HEK293 (cell line): ENCODE measurements around the gene EXOC3.

Source experiments
- CTCF ChIA-PET: fragments of 350-600 bp; formaldehyde crosslinking; extraction: SDS; loops from one replicate; lab custom pipeline; 2021; ENCODE audit warnings: antibody characterized with exemption; lab: Yijun Ruan, JAX
- POLR2A ChIA-PET: fragments of 300-600 bp; formaldehyde crosslinking; extraction: SDS; loops from one replicate; lab custom pipeline; 2020; ENCODE audit warnings: antibody characterized with exemption, inconsistent platforms; lab: Yijun Ruan, JAX
- H3K27ac ChIP-seq: fragments of 200-500 bp; sonication (Bioruptor generic); 2 replicates; pipeline ENCODE4 v1.5.1; 2014; ENCODE audit warnings: low read depth, low read length, control low read depth, inconsistent platforms; ENCODE audit errors: extremely low read depth
- H3K36me3 ChIP-seq, 2 experiments: fragments of 200-500 bp in 1 of 2; sonication (Bioruptor generic) in 1 of 2; 1 replicate in 1 of 2; 2 replicates in 1 of 2; pipeline ENCODE4 v1.5.1; 2014 to 2017; ENCODE audit warnings: inconsistent platforms in 2 of 2, low read length in 2 of 2; ENCODE audit not compliant: control insufficient read depth in 2 of 2, insufficient read depth in 1 of 2
- H3K4me1 ChIP-seq: fragments of 200-500 bp; sonication (Bioruptor generic); 2 replicates; pipeline ENCODE4 v1.5.1; 2014; ENCODE audit warnings: mild to moderate bottlenecking, low read length, inconsistent platforms; ENCODE audit not compliant: control insufficient read depth, insufficient read depth
- H3K4me3 ChIP-seq: 2 replicates; pipeline ENCODE4 v1.5.1; 2011; ENCODE audit warnings: low read depth, mild to moderate bottlenecking, control low read depth, low read length, moderate library complexity
- H3K9me3 ChIP-seq: fragments of 200-500 bp; sonication (Bioruptor generic); 2 replicates; pipeline ENCODE4 v1.5.1; 2014; ENCODE audit warnings: low read depth, low read length, inconsistent platforms; ENCODE audit not compliant: control insufficient read depth, insufficient read depth
- SETDB1 ChIP-seq: IDR thresholded peaks from one replicate; pipeline ENCODE4 v1.6.1; 2017; ENCODE audit warnings: mild to moderate bottlenecking, low read length, moderate library complexity, mixed read lengths; ENCODE audit not compliant: insufficient read length
- TCF7L2 ChIP-seq: IDR thresholded peaks from 2 replicates; pipeline ENCODE4 v1.6.1; 2011; ENCODE audit warnings: low read depth, mild to moderate bottlenecking, inconsistent platforms, low read length, moderate library complexity, borderline replicate concordance
- ZBTB49 ChIP-seq: fragments of 450-650 bp; formaldehyde crosslinking; IDR thresholded peaks from 2 replicates; pipeline ENCODE4 v1.5.1; 2016; ENCODE audit warnings: missing biosample characterization, missing genetic modification characterization, low read depth
- ZNF221 ChIP-seq: fragments of 450-650 bp; formaldehyde crosslinking; IDR thresholded peaks from 2 replicates; pipeline ENCODE4 v1.5.1; 2017; ENCODE audit warnings: missing biosample characterization, missing genetic modification characterization, borderline replicate concordance
- ZNF398 ChIP-seq: fragments of 450-650 bp; formaldehyde crosslinking; IDR thresholded peaks from 2 replicates; pipeline ENCODE4 v1.5.1; 2017; ENCODE audit warnings: missing biosample characterization, missing genetic modification characterization
- ZNF555 ChIP-seq: fragments of 450-650 bp; formaldehyde crosslinking; conservative IDR thresholded peaks from 2 replicates; pipeline ENCODE4 v1.5.1; 2017; ENCODE audit warnings: missing biosample characterization, mild to moderate bottlenecking, missing genetic modification characterization, inconsistent platforms
- ZNF558 ChIP-seq: fragments of 450-650 bp; formaldehyde crosslinking; IDR thresholded peaks from 2 replicates; pipeline ENCODE4 v1.5.1; 2016; ENCODE audit warnings: missing biosample characterization, missing genetic modification characterization
- ZNF596 ChIP-seq: fragments of 450-650 bp; IDR thresholded peaks from 2 replicates; pipeline ENCODE4 v1.5.0; 2018; ENCODE audit warnings: missing biosample characterization, mild to moderate bottlenecking, missing genetic modification characterization, moderate library complexity
- ZNF624 ChIP-seq: fragments of 450-650 bp; formaldehyde crosslinking; IDR thresholded peaks from 2 replicates; pipeline ENCODE4 v1.5.1; 2017; ENCODE audit warnings: missing biosample characterization, missing genetic modification characterization
- ZNF645 ChIP-seq: fragments of 450-650 bp; formaldehyde crosslinking; IDR thresholded peaks from 2 replicates; pipeline ENCODE4; 2016; ENCODE audit warnings: missing biosample characterization, missing genetic modification characterization
- ZSCAN16 ChIP-seq: fragments of 450-650 bp; formaldehyde crosslinking; IDR thresholded peaks from 2 replicates; pipeline ENCODE4 v1.5.1; 2016; ENCODE audit warnings: missing biosample characterization, missing genetic modification characterization
- TF ChIP-seq, protein P1 (sequence below): fragments of 450-650 bp; formaldehyde crosslinking; IDR thresholded peaks from 2 replicates; pipeline ENCODE4 v1.5.1; 2016; ENCODE audit warnings: missing biosample characterization, missing genetic modification characterization

The EXOC3 gene

DNA sequence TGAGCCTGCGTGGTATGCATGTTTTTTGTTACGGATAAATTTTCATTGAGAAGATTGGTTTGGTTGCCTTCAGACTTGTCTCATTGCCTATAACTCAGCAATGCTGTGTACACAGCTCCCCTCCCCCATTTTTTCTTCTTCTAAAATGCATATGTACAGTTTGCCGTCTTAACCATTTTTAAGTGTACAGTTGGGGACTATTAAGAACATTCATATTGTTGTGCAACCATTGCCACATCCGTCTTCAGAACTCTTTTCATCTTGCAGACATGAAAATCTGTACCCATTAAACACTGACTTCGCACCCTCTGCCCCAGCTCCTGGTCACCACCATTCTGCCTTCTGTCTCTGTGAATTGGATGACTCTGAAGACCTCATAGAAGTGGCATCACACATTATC is 6.2 kb downstream of the EXOC3 start (continued):
- TF ChIP-seq ZBTB49 (tag by site-specific recombination) = no peak
- no peak for TF ChIP-seq ZNF555 (tag by site-specific recombination)
- TF ChIP-seq ZNF624 (tag by site-specific recombination) = no peak
- TF ChIP-seq, all 188 proteins: peak for 0

GRCh38 chr5:451587-452458 is 8.8 kb downstream of the EXOC3 start:
- Histone ChIP-seq H3K36me3 (peaks cover 24 to 92% of the 10 kb centered on the region in 2 experiments), H3K9me3 (no peaks in the 10 kb centered on the region), H3K4me3 (no peak overlapping the region), H3K27ac (no peak overlapping the region), H3K4me1 (no peaks in the 10 kb centered on the region)
- ChIA-PET CTCF (interaction anchor here (1.3 kb wide), 1 partner anchor 135 kb away, joined by 3 read pairs; no protein-coding TSS in a partner anchor), POLR2A (no interaction called here)
- TF ChIP-seq SETDB1 (peak; percentile 73), ZNF398 (tag by site-specific recombination) (no peak), ZNF596 (tag by site-specific recombination) (no peak), ZNF558 (tag by site-specific recombination) (peak; percentile 100), ZNF645 (no peak), ZNF221 (tag by site-specific recombination) (no peak), ZSCAN16 (tag by site-specific recombination) (peak; percentile 46; the same call in 1 of the 2 replicates), TCF7L2 (no peak)
- TF ChIP-seq, protein P1, sequence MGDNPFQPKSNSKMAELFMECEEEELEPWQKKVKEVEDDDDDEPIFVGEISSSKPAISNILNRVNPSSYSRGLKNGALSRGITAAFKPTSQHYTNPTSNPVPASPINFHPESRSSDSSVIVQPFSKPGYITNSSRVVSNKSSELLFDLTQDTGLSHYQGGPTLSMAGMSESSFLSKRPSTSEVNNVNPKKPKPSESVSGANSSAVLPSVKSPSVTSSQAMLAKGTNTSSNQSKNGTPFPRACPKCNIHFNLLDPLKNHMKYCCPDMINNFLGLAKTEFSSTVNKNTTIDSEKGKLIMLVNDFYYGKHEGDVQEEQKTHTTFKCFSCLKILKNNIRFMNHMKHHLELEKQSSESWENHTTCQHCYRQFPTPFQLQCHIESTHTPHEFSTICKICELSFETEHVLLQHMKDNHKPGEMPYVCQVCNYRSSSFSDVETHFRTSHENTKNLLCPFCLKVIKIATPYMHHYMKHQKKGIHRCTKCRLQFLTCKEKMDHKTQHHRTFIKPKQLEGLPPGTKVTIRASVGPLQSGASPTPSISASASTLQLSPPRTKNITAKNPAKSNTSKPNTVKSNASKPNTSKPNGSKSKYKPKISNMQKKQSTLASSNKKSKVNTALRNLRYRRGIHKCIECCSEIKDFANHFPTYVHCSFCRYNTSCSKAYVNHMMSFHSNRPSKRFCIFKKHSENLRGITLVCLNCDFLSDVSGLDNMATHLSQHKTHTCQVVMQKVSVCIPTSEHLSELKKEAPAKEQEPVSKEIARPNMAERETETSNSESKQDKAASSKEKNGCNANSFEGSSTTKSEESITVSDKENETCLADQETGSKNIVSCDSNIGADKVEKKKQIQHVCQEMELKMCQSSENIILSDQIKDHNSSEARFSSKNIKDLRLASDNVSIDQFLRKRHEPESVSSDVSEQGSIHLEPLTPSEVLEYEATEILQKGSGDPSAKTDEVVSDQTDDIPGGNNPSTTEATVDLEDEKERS (tag by site-specific recombination) = 0 out of 2 replicates have a peak, but pooled peaks have one; percentile 18
